PC-9 (cell line): ENCODE data around the gene CABP7. TPM values are rescaled to one million over a fixed set of nuclear protein-coding genes. Genes with fewer than 3 reads are reported as not detected.

Source experiments
- BruUV-seq: library from RNA; stranded (reverse); fragments of 400-500 nt; replicated peaks from 2 replicates; lab custom pipeline; 2021; lab: Mats Ljungman, UMichigan
- CTCF ChIA-PET: fragments of 300-600 bp; sonication (Branson Sonifier 250); formaldehyde crosslinking; loops from one replicate; lab custom pipeline; 2022; ENCODE audit warnings: antibody characterized with exemption; lab: Charles Lee
- POLR2A ChIA-PET: fragments of 300-600 bp; sonication (Branson Sonifier 250); formaldehyde crosslinking; loops from one replicate; lab custom pipeline; 2022; ENCODE audit warnings: antibody characterized with exemption; ENCODE audit not compliant: unreplicated experiment; lab: Charles Lee
- DNase-seq, 2 experiments: peaks; one replicate each; pipeline versions ENCODE4 v3.0.0 to v3.0.0-alpha.2; 2015 to 2022; ENCODE audit warnings: mixed read lengths in 1 of 2
- H2AFZ ChIP-seq: fragments of 200-600 bp; sonication (generic); 2 replicates; pipeline ENCODE4 v1.8.1; 2017; ENCODE audit warnings: antibody characterized with exemption
- H3F3A ChIP-seq: fragments of 200-600 bp; sonication (generic); 2 replicates; pipeline ENCODE4 v1.8.1; 2017; ENCODE audit warnings: antibody characterized with exemption, mild to moderate bottlenecking, low read depth; ENCODE audit not compliant: insufficient read depth
- H3K27ac ChIP-seq: fragments of 200-600 bp; sonication (generic); 2 replicates; pipeline ENCODE4 v1.6.1; 2016; ENCODE audit warnings: mixed run types
- H3K27me3 ChIP-seq: fragments of 200-600 bp; sonication (generic); 2 replicates; pipeline ENCODE4 v1.6.1; 2016; ENCODE audit warnings: low read depth, mixed run types; ENCODE audit not compliant: insufficient read depth
- H3K36me3 ChIP-seq: fragments of 200-600 bp; sonication (generic); 2 replicates; pipeline ENCODE4 v1.6.1; 2016; ENCODE audit warnings: low read depth, mixed run types
- H3K4me1 ChIP-seq: fragments of 200-600 bp; sonication (generic); replicated peaks from 2 replicates; pipeline ENCODE4 v1.6.1; 2016; ENCODE audit warnings: mixed run types; ENCODE audit not compliant: insufficient read depth
- H3K4me2 ChIP-seq: fragments of 200-600 bp; sonication (generic); 2 replicates; pipeline ENCODE4 v1.6.1; 2017; ENCODE audit warnings: mixed run types
- H3K4me3 ChIP-seq: fragments of 200-600 bp; sonication (generic); 2 replicates; pipeline ENCODE4 v1.6.1; 2016; ENCODE audit warnings: mixed run types
- H3K79me2 ChIP-seq: fragments of 200-600 bp; sonication (generic); 2 replicates; pipeline ENCODE4 v1.6.1; 2017; ENCODE audit warnings: low read depth, mixed run types
- H3K9me2 ChIP-seq: fragments of 200-600 bp; sonication (generic); 2 replicates; pipeline ENCODE4 v1.8.1; 2017; ENCODE audit warnings: mild to moderate bottlenecking; ENCODE audit not compliant: insufficient read depth
- H3K9me3 ChIP-seq: fragments of 200-600 bp; sonication (generic); 2 replicates; pipeline ENCODE4 v1.8.1; 2016; ENCODE audit warnings: low read depth; ENCODE audit not compliant: insufficient read depth
- H4K20me1 ChIP-seq: fragments of 200-600 bp; sonication (generic); 2 replicates; pipeline ENCODE4 v1.8.1; 2017; ENCODE audit not compliant: insufficient read depth
- EZH2 ChIP-seq: fragments of 200-600 bp; sonication (generic); IDR thresholded peaks from 2 replicates; pipeline ENCODE4 v1.8.0; 2017; ENCODE audit warnings: antibody characterized with exemption, low read depth
- intact Hi-C: fragments of 100-400 bp; cut with micrococcal nuclease; formaldehyde crosslinking; loops from one replicate; pipeline ENCODE4 v1.10.0; 2022; ENCODE audit not compliant: unreplicated experiment
- total RNA-seq: library from RNA; stranded (reverse); gene quantifications from 2 replicates; pipeline ENCODE4 v1.2.3, GENCODE V29; 2021
- TF ChIP-seq, protein P1 (sequence below): fragments of 200-600 bp; sonication (generic); conservative IDR thresholded peaks from 2 replicates; pipeline ENCODE4 v1.6.1; 2017; ENCODE audit warnings: mixed run types, antibody characterized with exemption, mild to moderate bottlenecking, moderate library complexity

The CABP7 gene
- total RNA-seq, 1 experiment from 2014 or later: 0.11 TPM

GRCh38 chr22:29758959-29759358 lies 39.2 kb downstream of the CABP7 start:
- no peak for DNase-seq
- no peak overlapping the region for H2AFZ ChIP-seq
- intact Hi-C loops: no loop called here
- no peaks in the 10 kb centered on the region for H4K20me1 ChIP-seq
- no peaks in the 10 kb centered on the region for H3K27me3 ChIP-seq
- no peak overlapping the region for H3K4me2 ChIP-seq
- no peak overlapping the region for H3K27ac ChIP-seq
- no peak overlapping the region for H3K4me3 ChIP-seq
- no peak for TF ChIP-seq EZH2
- TF ChIP-seq, protein P1, sequence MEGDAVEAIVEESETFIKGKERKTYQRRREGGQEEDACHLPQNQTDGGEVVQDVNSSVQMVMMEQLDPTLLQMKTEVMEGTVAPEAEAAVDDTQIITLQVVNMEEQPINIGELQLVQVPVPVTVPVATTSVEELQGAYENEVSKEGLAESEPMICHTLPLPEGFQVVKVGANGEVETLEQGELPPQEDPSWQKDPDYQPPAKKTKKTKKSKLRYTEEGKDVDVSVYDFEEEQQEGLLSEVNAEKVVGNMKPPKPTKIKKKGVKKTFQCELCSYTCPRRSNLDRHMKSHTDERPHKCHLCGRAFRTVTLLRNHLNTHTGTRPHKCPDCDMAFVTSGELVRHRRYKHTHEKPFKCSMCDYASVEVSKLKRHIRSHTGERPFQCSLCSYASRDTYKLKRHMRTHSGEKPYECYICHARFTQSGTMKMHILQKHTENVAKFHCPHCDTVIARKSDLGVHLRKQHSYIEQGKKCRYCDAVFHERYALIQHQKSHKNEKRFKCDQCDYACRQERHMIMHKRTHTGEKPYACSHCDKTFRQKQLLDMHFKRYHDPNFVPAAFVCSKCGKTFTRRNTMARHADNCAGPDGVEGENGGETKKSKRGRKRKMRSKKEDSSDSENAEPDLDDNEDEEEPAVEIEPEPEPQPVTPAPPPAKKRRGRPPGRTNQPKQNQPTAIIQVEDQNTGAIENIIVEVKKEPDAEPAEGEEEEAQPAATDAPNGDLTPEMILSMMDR: no peak
- H3K9me3 ChIP-seq: no peaks in the 10 kb centered on the region
- H3K9me2 ChIP-seq: no peaks in the 10 kb centered on the region
- ChIA-PET POLR2A (no interaction called here), CTCF (no interaction called here)
- H3K4me1 ChIP-seq: peaks cover 13% of the 10 kb centered on the region
- 0 out of 2 replicates have a peak, but pooled peaks cover 3% of the 10 kb centered on the region for H3K79me2 ChIP-seq
- H3F3A ChIP-seq: peaks cover 19% of the 10 kb centered on the region; the same call in 1 of the 2 replicates
- BruUV-seq: no TSS peak
- H3K36me3 ChIP-seq: no peaks in the 10 kb centered on the region

- POLR2A ChIA-PET: interaction anchor here (0.6 kb wide), 3 partner anchors 276 to 1454 kb away, joined by 3 to 5 read pairs (median 4); no protein-coding TSS in a partner anchor
- H3K9me3 ChIP-seq: no peaks in the 10 kb centered on the region
- H3K4me3 ChIP-seq: no peak overlapping the region
- no TSS peak for BruUV-seq
- 0 out of 2 replicates have a peak overlapping the region, but pooled peaks have one; percentile 29 for H3K27ac ChIP-seq
- no peaks in the 10 kb centered on the region for H3K36me3 ChIP-seq
- peaks cover 27% of the 10 kb centered on the region for H3K79me2 ChIP-seq
- TF ChIP-seq, protein P1: no peak
- TF ChIP-seq EZH2: no peak
- peak overlapping the region; percentile 63; the same call in 1 of the 2 replicates for H3K4me2 ChIP-seq
- no peaks in the 10 kb centered on the region for H4K20me1 ChIP-seq
- no peaks in the 10 kb centered on the region for H3K27me3 ChIP-seq
- H3K9me2 ChIP-seq: no peaks in the 10 kb centered on the region
- peak; percentile 53 to 77 for DNase-seq
- CTCF ChIA-PET: no interaction called here
- no peak overlapping the region for H2AFZ ChIP-seq
- peaks cover 22% of the 10 kb centered on the region for H3K4me1 ChIP-seq
- peaks cover 19% of the 10 kb centered on the region; the same call in 1 of the 2 replicates for H3F3A ChIP-seq
- intact Hi-C loops: loop anchor here (1.0 to 10.0 kb wide), 3 partner anchors 59 to 137 kb away; no protein-coding TSS in a partner anchor
Measured at GRCh38 chr22:29762263-29762662, 42.5 kb downstream of the CABP7 start.

- Histone ChIP-seq H3K4me3 (peak overlapping the region; percentile 93), H3K9me2 (no peaks in the 10 kb centered on the region), H3K27me3 (no peaks in the 10 kb centered on the region), H3K27ac (peak overlapping the region; percentile 76), H3K9me3 (no peaks in the 10 kb centered on the region), H2AFZ (peak overlapping the region; percentile 89), H3K79me2 (peaks cover 56% of the 10 kb centered on the region), H3K4me2 (peak overlapping the region; percentile 95), H3K36me3 (peaks cover 18% of the 10 kb centered on the region; the same call in 1 of the 2 replicates), H3K4me1 (peaks cover 31% of the 10 kb centered on the region), H4K20me1 (no peaks in the 10 kb centered on the region), H3F3A (peaks cover 23% of the 10 kb centered on the region; the same call in 1 of the 2 replicates)
- no peak for DNase-seq
- BruUV-seq: TSS peak; percentile 62
- ChIA-PET POLR2A (interaction anchor here (0.5 to 0.7 kb wide), 2 partner anchors 65 to 522 kb away, joined by 3 to 5 read pairs; no protein-coding TSS in a partner anchor), CTCF (interaction anchor here (1.3 kb wide), 1 partner anchor 16 kb away, joined by 3 read pairs; no protein-coding TSS in a partner anchor)
- TF ChIP-seq, protein P1: no peak
- intact Hi-C loops: loop anchor here (2.0 to 10.0 kb wide), 3 partner anchors 33 to 141 kb away; no protein-coding TSS in a partner anchor
Measured at GRCh38 chr22:29765905-29766631, 46.3 kb downstream of the CABP7 start.
